Heart right ventricle (tissue), 16 donors: Measurements from ENCODE around the gene E4F1. TPM values are rescaled to one million over a fixed set of nuclear protein-coding genes. Genes with fewer than 3 reads are reported as not detected.
"Not testable (repeated sequence)": the region's sequence is repeated elsewhere in the genome, so short reads cannot be mapped to it uniquely, and the experiment has no call there.

Experiments used
- ATAC-seq, 8 donors: fragments of 200-7000 bp; cut with Tn5 transposase; one replicate each; pipeline ENCODE4 v1.9.1; 2020; ENCODE audit warnings: mild to moderate bottlenecking in 8 of 8, moderate library complexity in 8 of 8, moderate number of reproducible peaks in 1 of 8
- DNase-seq, 2 donors: peaks; one replicate each; pipeline ENCODE4 v3.0.0-alpha.2; 2020
- H3K27ac ChIP-seq, 10 donors: fragments of 200-600 bp; sonication (generic) in 2 of 10; one replicate each; pipeline versions ENCODE4 v1.5.0 to v1.8.0; 2020 to 2022; ENCODE audit warnings: mild to moderate bottlenecking in 3 of 10
- H3K27me3 ChIP-seq, 7 donors: fragments of 200-600 bp; one replicate each; pipeline ENCODE4 v1.8.0; 2021 to 2022; ENCODE audit warnings: mild to moderate bottlenecking in 2 of 7
- H3K36me3 ChIP-seq, 9 donors: fragments of 200-600 bp; sonication (generic) in 1 of 9; one replicate each; pipeline versions ENCODE4 v1.5.0 to v1.8.0; 2020 to 2022; ENCODE audit warnings: mild to moderate bottlenecking in 2 of 9
- H3K4me1 ChIP-seq, 9 donors: fragments of 200-600 bp; sonication (generic) in 1 of 9; one replicate each; pipeline versions ENCODE4 v1.5.0 to v1.8.0; 2020 to 2022; ENCODE audit warnings: mild to moderate bottlenecking in 4 of 9
- H3K4me3 ChIP-seq, 10 donors: fragments of 200-600 bp; sonication (generic) in 2 of 10; one replicate each; pipeline versions ENCODE4 v1.5.0 to v1.8.0; 2020 to 2022; ENCODE audit warnings: mild to moderate bottlenecking in 7 of 10, moderate library complexity in 2 of 10
- H3K9me3 ChIP-seq, 11 donors: fragments of 200-600 bp in 10 of 11; sonication (generic) in 2 of 11; one replicate each; pipeline versions ENCODE4 v1.5.0 to v1.8.0; 2013 to 2022; ENCODE audit warnings: mild to moderate bottlenecking in 2 of 11, control low read depth in 1 of 11, moderate library complexity in 1 of 11
- WGBS, 2 donors: extraction: QIAGEN DNeasy Blood & Tissue Kit; methylation state at CpG; one replicate each; pipeline ENCODE4 v1.1.7; 2013; ENCODE audit warnings: inconsistent platforms in 1 of 2; 5-methylcytosine and 5-hydroxymethylcytosine counted together
- intact Hi-C, 10 donors: fragments of 100-400 bp; cut with DNase I; formaldehyde crosslinking; loops; one replicate each; pipeline versions ENCODE4 v1.11.1 to v1.14.2; 2022
- polyA plus RNA-seq, 2 donors: library from polyadenylated mRNA; stranded (reverse); fragments of 200-250 nt; gene quantifications; one replicate each; pipeline ENCODE4 v1.2.3, GENCODE V29; 2013
- total RNA-seq, 10 donors: library from RNA; stranded (reverse); fragmentation: NEBNext Ultra II Directional in 3 of 10; extraction: Animal tissue kit (Norgen Biotek cat#: 25700) in 3 of 10; gene quantifications; one replicate each; pipeline versions ENCODE4 v1.2.1 to v1.2.4, GENCODE V29; 2021 to 2023
- TF ChIP-seq, protein P1 (sequence below), 9 donors: fragments of 200-600 bp; sonication (generic) in 2 of 9; IDR thresholded peaks; one replicate each; pipeline versions ENCODE4 v1.5.0 to v1.8.0; 2021 to 2022; ENCODE audit warnings: antibody characterized with exemption in 9 of 9, mild to moderate bottlenecking in 5 of 9, moderate library complexity in 1 of 9
- donor health status: Arrhythmogenic right ventricular cardiomyopathy.
- donor health status: ischemic (EF 13 %, LVEDD 7.1; RV severe dilation, severe dysfunction).
- donor health status: healthy with polysubstance abuse.
- donor health status: DM: no; HTN: yes; CAD: no.
- donor health status: DM: no; HTN: no; CAD: no.
- donor health status: ischemic (EF 25% LVEDD 6.9; RV normal size, moderate dysfunction).
- donor health status: ischemic (EF 25% LVEDD 5.7; RV mildly dilated, moderate dysfunction).
- donor health status: healthy.
- donor health status: DM: yes; HTN: yes; CAD: no.
- donor health status: Ischemic cardiomyopathy.
- donor health status: ischemic (EF 35%, LVEDD 5.7; RV mildly dilated, moderate dysfunction).
- donor health status: nonischemic (EF 11% LVEDD 7.7; RV severe dilation, severe dysfunction).
- donor health status: DM: yes; HTN: yes; CAD: no.
- donor health status: PGD.
- donor health status: ischemic (EF 29% LVEDD 5.4; RV normal size, mild dysfunction).
- donor health status: nonischemic (EF 23%, LVEDD 6.1; RV moderate dilation, normal function).

Gene E4F1
- total and polyA plus RNA-seq, 12 donors: 8.4 to 34.8 (median 10.9) TPM

DNA sequence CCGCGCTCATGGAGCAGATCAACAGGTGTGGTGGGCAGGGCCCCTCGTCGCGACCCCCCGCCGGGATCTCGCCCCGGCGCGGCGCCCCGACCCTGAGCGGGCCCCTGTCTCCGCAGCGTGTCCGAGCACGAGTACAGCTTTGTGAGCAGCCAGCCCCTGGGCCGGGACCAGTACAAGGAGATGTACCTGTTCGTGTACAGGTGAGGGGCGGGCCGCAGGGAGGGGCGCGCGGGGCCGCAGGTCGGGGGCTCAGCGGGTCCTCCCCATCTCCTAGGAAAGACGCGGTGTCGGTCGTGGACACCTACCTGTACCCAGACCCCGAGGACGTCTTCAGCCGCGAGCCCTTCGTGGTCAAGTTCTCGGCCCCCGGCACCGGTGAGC, 13.7 kb downstream of the E4F1 start:
- DNase-seq (no peak), ATAC-seq (peak in 1 of 8 donors; percentile 2)
- Histone ChIP-seq H3K9me3 (no peaks in the 10 kb centered on the region), H3K27me3 (peaks cover 0 to 30% (median 8%) of the 10 kb centered on the region in 7 donors), H3K4me3 (peak overlapping the region in 8 of 10 donors; percentile 10 to 49 (median 38)), H3K4me1 (peaks cover 13 to 29% (median 23%) of the 10 kb centered on the region in 9 donors), H3K27ac (no peak overlapping the region), H3K36me3 (peaks cover 8 to 68% (median 42%) of the 10 kb centered on the region in 9 donors)
- 4 to 7% methylated on average over 27 to 40 of the region's 40 CpGs for WGBS, 2 donors
- intact Hi-C loops: no loop called here
- TF ChIP-seq, protein P1, sequence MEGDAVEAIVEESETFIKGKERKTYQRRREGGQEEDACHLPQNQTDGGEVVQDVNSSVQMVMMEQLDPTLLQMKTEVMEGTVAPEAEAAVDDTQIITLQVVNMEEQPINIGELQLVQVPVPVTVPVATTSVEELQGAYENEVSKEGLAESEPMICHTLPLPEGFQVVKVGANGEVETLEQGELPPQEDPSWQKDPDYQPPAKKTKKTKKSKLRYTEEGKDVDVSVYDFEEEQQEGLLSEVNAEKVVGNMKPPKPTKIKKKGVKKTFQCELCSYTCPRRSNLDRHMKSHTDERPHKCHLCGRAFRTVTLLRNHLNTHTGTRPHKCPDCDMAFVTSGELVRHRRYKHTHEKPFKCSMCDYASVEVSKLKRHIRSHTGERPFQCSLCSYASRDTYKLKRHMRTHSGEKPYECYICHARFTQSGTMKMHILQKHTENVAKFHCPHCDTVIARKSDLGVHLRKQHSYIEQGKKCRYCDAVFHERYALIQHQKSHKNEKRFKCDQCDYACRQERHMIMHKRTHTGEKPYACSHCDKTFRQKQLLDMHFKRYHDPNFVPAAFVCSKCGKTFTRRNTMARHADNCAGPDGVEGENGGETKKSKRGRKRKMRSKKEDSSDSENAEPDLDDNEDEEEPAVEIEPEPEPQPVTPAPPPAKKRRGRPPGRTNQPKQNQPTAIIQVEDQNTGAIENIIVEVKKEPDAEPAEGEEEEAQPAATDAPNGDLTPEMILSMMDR (IDR thresholded peaks at IDR 0.05): no peak

DNA sequence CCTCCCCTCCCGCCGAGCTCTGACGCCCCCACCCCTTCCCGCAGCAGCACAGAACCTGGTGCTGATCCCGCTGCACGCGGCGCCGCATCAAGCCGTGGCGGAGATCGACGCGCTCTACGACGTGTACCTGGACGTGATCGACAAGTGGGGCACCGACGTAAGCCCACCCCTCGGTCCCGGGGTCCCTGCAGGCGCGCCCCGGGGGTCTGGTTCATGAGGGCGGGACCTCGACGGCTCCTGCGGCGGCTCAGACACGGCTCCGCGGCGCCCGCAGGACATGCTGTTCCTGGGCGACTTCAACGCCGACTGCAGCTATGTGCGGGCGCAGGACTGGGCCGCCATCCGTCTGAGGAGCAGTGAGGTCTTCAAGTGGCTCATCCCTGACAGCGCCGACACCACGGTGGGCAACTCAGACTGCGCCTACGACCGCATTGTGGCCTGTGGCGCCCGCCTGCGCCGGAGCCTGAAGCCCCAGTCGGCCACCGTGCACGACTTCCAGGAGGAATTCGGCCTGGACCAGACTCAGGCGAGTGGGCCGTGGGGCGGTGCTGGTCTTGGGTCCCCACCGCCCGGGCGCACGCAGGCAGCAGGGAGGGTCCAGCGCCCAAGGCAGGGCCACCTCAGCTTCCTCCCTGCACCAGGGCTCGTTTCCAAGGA, 14.2 kb downstream of the E4F1 start:
- intact Hi-C loops: no loop called here
- Histone ChIP-seq H3K27me3 (peaks cover 0 to 30% (median 8%) of the 10 kb centered on the region in 7 donors), H3K4me3 (peak overlapping the region in 3 of 10 donors; percentile 34 to 49 (median 43)), H3K9me3 (no peaks in the 10 kb centered on the region), H3K36me3 (peaks cover 6 to 68% (median 42%) of the 10 kb centered on the region in 9 donors), H3K4me1 (peaks cover 13 to 29% (median 23%) of the 10 kb centered on the region in 9 donors), H3K27ac (peak overlapping the region in 3 of 10 donors; percentile 1 to 10 (median 9))
- DNase-seq (no peak), ATAC-seq (peak in 6 of 8 donors; percentile 11 to 35 (median 30))
- TF ChIP-seq, protein P1 (IDR thresholded peaks at IDR 0.05): no peak
- 11 to 12% methylated on average over 60 to 65 of the region's 65 CpGs for WGBS, 2 donors

DNA sequence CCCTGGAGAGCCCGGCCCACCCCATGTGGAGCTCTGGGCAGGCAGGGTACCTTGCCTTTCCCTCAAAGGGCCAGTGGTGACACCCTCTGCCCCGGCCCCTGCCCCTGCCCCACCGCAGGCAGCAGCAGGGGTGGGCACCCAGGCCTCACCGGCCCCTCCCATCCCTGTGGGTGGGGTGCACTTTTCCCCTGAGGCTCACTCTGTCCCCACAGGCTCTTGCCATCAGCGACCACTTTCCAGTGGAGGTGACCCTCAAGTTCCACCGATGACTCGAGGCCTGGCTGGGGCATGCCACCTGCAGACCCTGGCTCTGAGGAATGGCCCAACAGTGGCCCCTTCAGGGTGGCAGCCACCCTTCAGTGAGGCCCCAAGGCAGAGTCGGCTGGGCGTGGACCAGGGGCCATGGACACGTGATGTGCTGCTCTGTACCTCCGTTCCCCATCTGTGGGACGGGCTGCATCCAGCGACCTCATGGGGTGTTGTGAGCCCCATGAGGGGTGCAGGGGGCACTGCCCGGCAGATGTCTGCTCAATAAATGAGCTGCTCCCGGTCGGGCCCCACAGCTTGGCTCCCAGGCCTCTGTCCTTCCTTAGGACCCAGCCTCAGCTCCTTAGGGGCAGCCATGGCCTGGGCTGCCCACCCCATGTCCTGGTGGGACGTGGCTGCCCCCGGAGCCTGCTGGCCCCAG, 14.9 kb downstream of the E4F1 start:
- ATAC-seq (peak in 6 of 8 donors; percentile 16 to 39 (median 32)), DNase-seq (no peak)
- Histone ChIP-seq H3K27me3 (peaks cover 0 to 30% (median 8%) of the 10 kb centered on the region in 7 donors), H3K36me3 (peaks cover 4 to 68% (median 42%) of the 10 kb centered on the region in 9 donors), H3K4me1 (peaks cover 13 to 33% (median 23%) of the 10 kb centered on the region in 9 donors), H3K27ac (peak overlapping the region in 3 of 10 donors; percentile 9 to 58 (median 10)), H3K4me3 (peak overlapping the region in 1 of 10 donors; percentile 49), H3K9me3 (no peaks in the 10 kb centered on the region)
- TF ChIP-seq, protein P1 (IDR thresholded peaks at IDR 0.05): no peak
- intact Hi-C loops: no loop called here
- WGBS, 2 donors: 57 to 58% methylated on average over 17 to 18 of the region's 18 CpGs

DNA sequence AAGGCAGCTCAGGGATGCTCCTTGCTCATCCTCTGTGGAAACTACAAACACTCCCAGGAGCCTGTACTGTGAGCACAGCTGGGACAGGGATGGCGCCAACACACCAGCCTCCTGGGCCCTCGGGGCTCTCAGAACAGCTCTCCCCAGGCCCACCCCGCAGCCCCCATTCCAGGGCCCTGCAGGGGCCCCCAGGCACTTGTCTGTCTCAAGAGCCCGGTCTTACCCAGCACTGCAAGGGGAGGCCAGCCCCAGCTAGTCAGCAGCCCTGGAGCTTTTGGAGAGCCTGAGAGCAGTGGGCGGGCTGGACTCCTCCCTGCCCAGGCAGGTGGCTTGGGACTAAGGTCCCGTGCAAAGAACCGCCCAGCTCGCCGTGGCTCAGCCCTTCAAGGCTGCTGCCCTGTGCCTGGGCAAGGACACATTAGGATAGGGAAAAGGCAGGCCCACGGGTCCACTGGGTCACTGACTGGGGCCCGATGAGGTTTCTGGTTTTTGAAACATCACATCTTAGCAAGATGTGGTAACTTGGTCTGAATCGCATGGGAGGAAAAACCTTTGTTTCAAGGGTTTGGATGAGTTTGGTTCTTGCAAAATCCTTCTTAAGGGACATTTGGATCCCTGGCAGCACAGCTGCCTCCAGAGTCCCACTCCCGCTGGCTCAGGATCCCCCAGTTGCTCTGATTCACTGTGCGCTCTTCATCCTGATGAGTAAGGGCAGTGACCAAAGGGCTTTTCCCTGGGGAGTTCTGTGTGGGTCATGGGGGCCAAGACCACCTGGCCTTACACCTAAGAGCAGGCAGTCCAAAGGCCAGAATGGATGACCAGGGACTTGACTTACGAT, 15.7 kb downstream of the E4F1 start:
- DNase-seq (no peak), ATAC-seq (peak in 6 of 8 donors; percentile 3 to 9 (median 4))
- Histone ChIP-seq H3K27me3 (peaks cover 0 to 30% (median 8%) of the 10 kb centered on the region in 7 donors), H3K27ac (peak overlapping the region in 1 of 10 donors; percentile 58), H3K4me3 (no peak overlapping the region), H3K9me3 (no peaks in the 10 kb centered on the region), H3K36me3 (peaks cover 4 to 68% (median 48%) of the 10 kb centered on the region in 9 donors), H3K4me1 (peaks cover 13 to 33% (median 23%) of the 10 kb centered on the region in 9 donors)
- WGBS, 2 donors: 79% methylated on average over 15 of the region's 15 CpGs
- intact Hi-C loops: no loop called here
- TF ChIP-seq, protein P1 (IDR thresholded peaks at IDR 0.05): no peak

DNA sequence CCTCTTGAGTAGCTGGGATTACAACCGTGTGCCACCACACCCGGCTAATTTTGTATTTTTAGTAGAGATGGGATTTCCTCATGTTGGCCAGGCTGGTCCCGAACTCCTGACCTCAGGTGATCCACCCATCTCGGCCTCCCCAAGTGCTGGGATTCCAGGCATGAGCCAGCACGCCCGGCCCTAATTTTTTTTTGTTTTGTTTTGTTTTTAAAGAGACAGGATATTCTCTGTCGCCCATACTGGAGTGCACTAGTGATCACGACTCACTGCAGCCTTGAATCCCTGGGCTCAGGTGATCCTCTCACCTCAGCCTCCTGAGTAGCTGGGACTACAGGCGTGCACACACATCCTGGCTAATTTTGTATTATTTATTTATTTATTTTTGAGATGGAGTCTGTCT, 16.9 kb downstream of the E4F1 start:
- Histone ChIP-seq H3K36me3 (peaks cover 0 to 68% (median 47%) of the 10 kb centered on the region in 9 donors), H3K4me1 (peaks cover 13 to 34% (median 23%) of the 10 kb centered on the region in 9 donors), H3K27me3 (peaks cover 0 to 29% (median 8%) of the 10 kb centered on the region in 7 donors)
- H3K27ac ChIP-seq, intact Hi-C loops, H3K4me3 ChIP-seq, ATAC-seq, H3K9me3 ChIP-seq, DNase-seq: not testable (repeated sequence)
- WGBS, 2 donors: 67 to 68% methylated on average over 9 of the region's 9 CpGs
